ENCODE measurements around the gene PLXNA2. TPM values are rescaled to one million over a fixed set of nuclear protein-coding genes. Genes with fewer than 3 reads are reported as not detected.

The PLXNA2 gene
- total RNA-seq, 1 donor from 2014 or later = 1.7 TPM

DNA sequence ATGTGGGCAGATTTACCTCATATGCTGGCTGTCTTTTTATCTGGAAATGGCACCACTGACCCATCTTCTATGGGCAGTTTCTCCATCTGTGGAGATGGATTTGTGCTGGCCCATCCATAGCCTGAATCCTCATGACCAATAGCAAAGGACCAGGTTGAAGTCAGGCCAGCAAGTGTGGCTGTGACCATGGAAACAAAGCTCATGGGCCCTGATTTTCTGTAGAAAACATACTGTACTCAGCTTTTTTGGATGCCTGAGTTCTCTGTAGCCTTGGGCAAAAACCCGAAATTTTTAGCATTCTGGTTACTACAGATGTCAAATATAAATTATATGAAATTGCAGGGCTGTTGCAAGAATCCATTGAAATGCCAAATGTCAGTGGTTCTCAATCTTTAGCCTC, 155.0 kb downstream of the PLXNA2 start:
- H3K79me2 ChIP-seq (ENCODE audit: low read depth) = no peaks in the 10 kb centered on the region
- TF ChIP-seq, protein P1, sequence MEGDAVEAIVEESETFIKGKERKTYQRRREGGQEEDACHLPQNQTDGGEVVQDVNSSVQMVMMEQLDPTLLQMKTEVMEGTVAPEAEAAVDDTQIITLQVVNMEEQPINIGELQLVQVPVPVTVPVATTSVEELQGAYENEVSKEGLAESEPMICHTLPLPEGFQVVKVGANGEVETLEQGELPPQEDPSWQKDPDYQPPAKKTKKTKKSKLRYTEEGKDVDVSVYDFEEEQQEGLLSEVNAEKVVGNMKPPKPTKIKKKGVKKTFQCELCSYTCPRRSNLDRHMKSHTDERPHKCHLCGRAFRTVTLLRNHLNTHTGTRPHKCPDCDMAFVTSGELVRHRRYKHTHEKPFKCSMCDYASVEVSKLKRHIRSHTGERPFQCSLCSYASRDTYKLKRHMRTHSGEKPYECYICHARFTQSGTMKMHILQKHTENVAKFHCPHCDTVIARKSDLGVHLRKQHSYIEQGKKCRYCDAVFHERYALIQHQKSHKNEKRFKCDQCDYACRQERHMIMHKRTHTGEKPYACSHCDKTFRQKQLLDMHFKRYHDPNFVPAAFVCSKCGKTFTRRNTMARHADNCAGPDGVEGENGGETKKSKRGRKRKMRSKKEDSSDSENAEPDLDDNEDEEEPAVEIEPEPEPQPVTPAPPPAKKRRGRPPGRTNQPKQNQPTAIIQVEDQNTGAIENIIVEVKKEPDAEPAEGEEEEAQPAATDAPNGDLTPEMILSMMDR (IDR thresholded peaks at IDR 0.05) = no peak
- TF ChIP-seq EZH2phosphoT487 (IDR thresholded peaks at IDR 0.05) = no peak
- TF ChIP-seq EZH2 (IDR thresholded peaks at IDR 0.05) = no peak
- H3F3A ChIP-seq (ENCODE audit: low read depth) = no peaks in the 10 kb centered on the region
- Mint-ChIP-seq H3K27me3 (ENCODE audit: insufficient read depth, low read depth) (peaks cover 2% of the 10 kb centered on the region), H3K9me3 (no peaks in the 10 kb centered on the region), H3K4me3 (no peak overlapping the region), H3K4me1 (peaks cover 62% of the 10 kb centered on the region), H3K36me3 (peaks cover 38% of the 10 kb centered on the region), H3K27ac (no peak overlapping the region)
- no peak overlapping the region for H3K4me3 ChIP-seq
- H3K4me1 ChIP-seq = peaks cover 13% of the 10 kb centered on the region
- no peak overlapping the region for H3K9ac ChIP-seq
- no peak overlapping the region for H3K27ac ChIP-seq
- H3K27me3 ChIP-seq = no peaks in the 10 kb centered on the region
- no peaks in the 10 kb centered on the region for H4K20me1 ChIP-seq (ENCODE audit: low read depth)
- no peak overlapping the region for H2AFZ ChIP-seq (replicated peaks)
- no peaks in the 10 kb centered on the region for H3K9me3 ChIP-seq (ENCODE audit: low read depth)
- H3K4me2 ChIP-seq = no peak overlapping the region
- no peak for DNase-seq (ENCODE audit: low spot score)
- H3K36me3 ChIP-seq = no peaks in the 10 kb centered on the region

DNA sequence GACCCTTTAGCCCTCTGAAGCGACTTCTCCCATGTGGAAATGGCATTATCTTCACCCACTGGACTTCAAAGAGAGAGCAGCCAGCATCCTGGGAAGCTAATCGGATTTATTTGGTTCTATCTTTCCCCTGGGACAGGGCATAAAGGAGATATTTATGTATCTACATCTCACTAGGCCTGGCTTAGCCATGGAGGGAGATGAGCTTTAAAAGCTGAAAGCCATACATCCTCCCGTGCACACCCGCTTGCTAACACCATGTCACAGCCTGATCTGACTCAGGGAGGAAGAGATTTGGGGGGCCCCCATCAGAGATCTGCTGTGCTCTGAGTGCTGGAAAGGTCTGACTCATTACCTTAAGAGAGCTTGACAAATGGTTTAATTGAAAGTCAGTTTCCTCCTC, 155.9 kb downstream of the PLXNA2 start:
- Histone ChIP-seq H3F3A (ENCODE audit: low read depth) (no peaks in the 10 kb centered on the region), H4K20me1 (ENCODE audit: low read depth) (no peaks in the 10 kb centered on the region), H2AFZ (replicated peaks) (no peak overlapping the region), H3K4me3 (no peak overlapping the region), H3K27ac (no peak overlapping the region), H3K4me2 (no peak overlapping the region), H3K36me3 (no peaks in the 10 kb centered on the region), H3K9ac (no peak overlapping the region), H3K27me3 (no peaks in the 10 kb centered on the region), H3K79me2 (ENCODE audit: low read depth) (no peaks in the 10 kb centered on the region), H3K4me1 (peaks cover 15% of the 10 kb centered on the region), H3K9me3 (ENCODE audit: low read depth) (no peaks in the 10 kb centered on the region)
- Mint-ChIP-seq H3K4me3 (no peak overlapping the region), H3K36me3 (peaks cover 32% of the 10 kb centered on the region), H3K4me1 (peaks cover 59% of the 10 kb centered on the region), H3K9me3 (no peaks in the 10 kb centered on the region), H3K27me3 (ENCODE audit: insufficient read depth, low read depth) (peaks cover 2% of the 10 kb centered on the region), H3K27ac (no peak overlapping the region)
- DNase-seq (ENCODE audit: low spot score) = no peak
- TF ChIP-seq EZH2 (IDR thresholded peaks at IDR 0.05) (no peak), EZH2phosphoT487 (IDR thresholded peaks at IDR 0.05) (no peak)
- TF ChIP-seq, protein P1 (IDR thresholded peaks at IDR 0.05) = no peak

DNA sequence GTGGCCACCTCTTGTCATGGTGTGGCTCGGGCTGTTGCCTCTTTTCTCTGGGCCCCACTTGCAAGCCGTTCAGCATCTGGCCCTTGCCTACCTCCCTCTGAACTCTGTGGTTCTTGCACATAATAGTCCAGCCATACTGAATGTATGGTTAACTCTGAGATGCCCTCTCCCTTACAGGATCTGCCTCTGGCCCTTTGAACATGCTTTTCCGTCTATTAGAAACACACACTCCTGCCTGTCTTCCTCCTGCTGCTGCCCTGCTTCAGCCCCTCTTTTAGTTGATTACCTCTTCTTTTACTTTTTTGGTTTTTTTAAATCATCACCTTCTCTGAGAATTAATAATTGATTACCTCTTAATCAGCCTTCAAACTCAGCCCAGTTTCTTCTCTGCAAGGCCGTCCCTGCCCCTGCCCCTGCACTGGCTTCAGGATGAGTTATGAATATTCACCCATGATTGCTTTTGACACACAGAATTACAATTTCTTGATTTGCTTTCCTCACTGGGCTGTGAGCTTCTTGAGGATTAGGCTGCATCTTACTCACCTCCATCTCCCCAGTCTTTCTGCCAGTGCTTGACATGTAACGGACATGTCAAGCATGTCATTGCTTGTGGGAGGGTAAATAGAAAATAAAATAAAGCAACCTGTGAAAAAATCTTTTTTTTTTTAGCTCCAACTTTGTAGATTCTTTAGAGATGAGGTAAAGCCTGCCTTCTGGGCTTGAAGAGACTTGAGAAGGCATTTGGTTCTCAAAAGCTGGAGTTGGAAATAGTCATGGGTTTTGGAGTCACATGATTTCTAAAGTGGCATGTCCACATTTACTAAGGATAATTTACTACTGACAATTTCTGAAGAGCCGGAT, 158.3 kb downstream of the PLXNA2 start:
- H3K36me3 Mint-ChIP-seq = peaks cover 17% of the 10 kb centered on the region
- no peaks in the 10 kb centered on the region for H3K36me3 ChIP-seq
- no peak for DNase-seq (ENCODE audit: low spot score)
- no peak overlapping the region for H3K4me2 ChIP-seq
- peaks cover 32% of the 10 kb centered on the region for H3K4me1 ChIP-seq
- no peak for TF ChIP-seq EZH2 (IDR thresholded peaks at IDR 0.05)
- no peak for TF ChIP-seq EZH2phosphoT487 (IDR thresholded peaks at IDR 0.05)
- TF ChIP-seq, protein P1 (IDR thresholded peaks at IDR 0.05) = no peak
- H3K27ac ChIP-seq = no peak overlapping the region
- no peak overlapping the region for H3K9ac ChIP-seq
- H3K27me3 Mint-ChIP-seq (ENCODE audit: insufficient read depth, low read depth) = peaks cover 5% of the 10 kb centered on the region
- no peak overlapping the region for H2AFZ ChIP-seq (replicated peaks)
- no peaks in the 10 kb centered on the region for H3K79me2 ChIP-seq (ENCODE audit: low read depth)
- peak overlapping the region; percentile 14 for H3K27ac Mint-ChIP-seq
- peaks cover 15% of the 10 kb centered on the region for H3F3A ChIP-seq (ENCODE audit: low read depth)
- H3K4me3 Mint-ChIP-seq = no peak overlapping the region
- no peaks in the 10 kb centered on the region for H3K9me3 ChIP-seq (ENCODE audit: low read depth)
- no peaks in the 10 kb centered on the region for H4K20me1 ChIP-seq (ENCODE audit: low read depth)
- no peak overlapping the region for H3K4me3 ChIP-seq
- peaks cover 78% of the 10 kb centered on the region for H3K4me1 Mint-ChIP-seq
- no peaks in the 10 kb centered on the region for H3K27me3 ChIP-seq
- no peaks in the 10 kb centered on the region for H3K9me3 Mint-ChIP-seq
